ENCODE data around the gene GPI. TPM values are rescaled to one million over a fixed set of nuclear protein-coding genes. Genes with fewer than 3 reads are reported as not detected.
"Not testable (repeated sequence)": the region's sequence is repeated elsewhere in the genome, so short reads cannot be mapped to it uniquely, and the experiment has no call there.

The GPI gene
- total and polyA plus RNA-seq, 2 of the 8 experiments (the other 6 are each of a cell fraction or from before 2014, with no cell fraction given): 171 to 360 TPM

DNA sequence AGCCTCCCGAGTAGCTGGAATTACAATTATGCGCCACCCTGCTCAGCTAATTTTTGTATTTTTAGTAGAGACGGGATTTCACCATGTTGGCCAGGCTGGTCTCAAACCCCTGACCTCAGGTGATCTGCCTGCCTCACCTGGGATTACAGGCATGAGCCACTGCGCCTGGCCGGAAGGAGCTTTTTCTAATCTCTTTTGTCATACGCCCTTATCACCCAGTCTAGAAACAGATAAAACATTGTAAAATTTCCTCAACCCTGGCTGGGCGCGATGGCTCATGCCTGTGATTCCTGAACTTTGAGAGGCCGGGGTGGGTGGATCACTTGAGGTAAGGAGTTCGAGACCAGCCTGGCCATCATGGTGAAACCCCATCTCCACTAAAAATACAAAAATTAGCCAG, 4.2 kb downstream of the GPI start:
- not testable (repeated sequence) for FAIRE-seq; H2BK12ac ChIP-seq (ENCODE audit: low read depth, low read length); H3K56ac ChIP-seq (replicated peaks; ENCODE audit: insufficient read length, low read depth, low read length); H3K23ac ChIP-seq (ENCODE audit: insufficient read length); H2BK20ac ChIP-seq (ENCODE audit: low read length); H2BK120ac ChIP-seq (replicated peaks; ENCODE audit: low read depth, low read length); H3K4ac ChIP-seq (replicated peaks; ENCODE audit: insufficient read length, low read depth, low read length); H3K27me3 ChIP-seq (replicated peaks in 1 of 4; ENCODE audit: control insufficient read depth in 3 of 4, extremely low read depth in 1 of 4, insufficient read depth in 3 of 4, low read length in 3 of 4); H3K9ac ChIP-seq (replicated peaks in 1 of 4; ENCODE audit: extremely low read depth in 1 of 4, low read depth in 3 of 4, low read length in 3 of 4); H2AK5ac ChIP-seq (ENCODE audit: low read depth, low read length); H3K23me2 ChIP-seq (ENCODE audit: low read depth, low read length); H4K5ac ChIP-seq (ENCODE audit: insufficient read length, low read depth, low read length); H2BK5ac ChIP-seq (ENCODE audit: low read depth, low read length); H2AFZ ChIP-seq (ENCODE audit: low read length); H3K27ac ChIP-seq (ENCODE audit: low read depth, low read length); DNase-seq (ENCODE audit: low read depth in 1 of 2, low spot score in 2 of 2); H3K18ac ChIP-seq (ENCODE audit: extremely low read depth, low read length); H3K9me3 ChIP-seq (ENCODE audit: insufficient read depth in 2 of 2, low read depth in 1 of 2, low read length in 1 of 2); H3K4me3 ChIP-seq (ENCODE audit: extremely low read depth in 1 of 4, insufficient read depth in 2 of 4, low read depth in 3 of 4, low read length in 4 of 4); H4K8ac ChIP-seq (ENCODE audit: extremely low read depth, insufficient read depth, low read length); H3K4me2 ChIP-seq (ENCODE audit: insufficient read depth in 1 of 2, low read depth in 2 of 2, low read length in 2 of 2); H4K91ac ChIP-seq (replicated peaks; ENCODE audit: insufficient read length, low read length); H3K14ac ChIP-seq (ENCODE audit: insufficient read length); H2BK15ac ChIP-seq (ENCODE audit: low read length)
- ChIA-PET POLR2A (ENCODE audit: partially characterized antibody) (interaction anchor here (0.9 to 3.1 kb wide), 6 partner anchors 9 to 26 kb away, joined by 3 to 18 read pairs (median 5); no protein-coding TSS in a partner anchor), CTCF (ENCODE audit: partially characterized antibody) (interaction anchor here (0.9 to 1.3 kb wide), 2 partner anchors 10 to 22 kb away, joined by 3 to 5 read pairs; no protein-coding TSS in a partner anchor)
- Histone ChIP-seq H3K4me1 (replicated peaks in 1 of 4; ENCODE audit: control insufficient read depth in 3 of 4, insufficient read depth in 4 of 4, low read length in 3 of 4) (peaks cover 0 to 12% (median 5%) of the 10 kb centered on the region in 4 experiments; a peak in 5 of 7 replicates), H3K79me2 (ENCODE audit: control insufficient read depth in 1 of 2, insufficient read depth in 2 of 2, low read length in 2 of 2) (peaks cover 2 to 29% of the 10 kb centered on the region in 2 experiments; a peak in 3 of 4 replicates), H4K20me1 (replicated peaks in 1 of 2; ENCODE audit: control insufficient read depth in 1 of 2, insufficient read depth in 2 of 2, low read length in 2 of 2) (peaks cover 9 to 27% of the 10 kb centered on the region in 2 experiments), H3K79me1 (ENCODE audit: low read depth, low read length) (peaks cover 24% of the 10 kb centered on the region), H3K36me3 (ENCODE audit: control insufficient read depth in 2 of 4, insufficient read depth in 4 of 4, low read length in 3 of 4) (peaks cover 26 to 40% (median 33%) of the 10 kb centered on the region in 4 experiments)
- 95% methylated on average over 10 of the region's 10 CpGs; no CpG with 5 or more reads in 1 of the 2 experiments for WGBS, 2 experiments (ENCODE audit: extremely low coverage in 1 of 2, insufficient coverage in 1 of 2, insufficient read length in 1 of 2, insufficient replicate concordance in 2 of 2, low coverage in 1 of 2, low lambda C conversion rate in 2 of 2, missing lambda C conversion rate in 1 of 2)
